Measurements from ENCODE around the gene OR2C1. TPM values are rescaled to one million over a fixed set of nuclear protein-coding genes. Genes with fewer than 3 reads are reported as not detected.

The OR2C1 gene
- total and polyA plus RNA-seq, 2 donors (not counting 1 experiment from before 2014, with no cell fraction given), result 0.52 to 0.67 TPM

- Histone ChIP-seq H3K4me2 (replicated peaks; ENCODE audit: low read depth, low read length, poor library complexity, severe bottlenecking) (no peak overlapping the region), H3K9me3 (ENCODE audit: control extremely low read depth in 1 of 3, control insufficient read depth in 2 of 3, insufficient read depth in 1 of 3, low read length in 2 of 3) (peaks cover 1 to 54% (median 25%) of the 10 kb centered on the region in 3 donors), H3K9ac (ENCODE audit: low read length) (no peak overlapping the region), H2AFZ (ENCODE audit: insufficient read depth, low read depth, low read length, poor library complexity, severe bottlenecking) (no peak overlapping the region), H3K27ac (ENCODE audit: low read length in 2 of 2) (peak overlapping the region in 1 of 2 donors; percentile 15), H3K4me1 (ENCODE audit: control insufficient read depth in 2 of 2, insufficient read depth in 2 of 2, low read length in 2 of 2) (no peaks in the 10 kb centered on the region), H3K36me3 (replicated peaks in 1 of 2; ENCODE audit: control extremely low read depth in 1 of 2, control insufficient read depth in 1 of 2, extremely low read depth in 1 of 2, insufficient read depth in 2 of 2, low read length in 1 of 2) (peaks cover 8 to 69% of the 10 kb centered on the region in 2 experiments), H3K27me3 (replicated peaks in 1 of 4; ENCODE audit: control extremely low read depth in 1 of 4, control insufficient read depth in 3 of 4, insufficient read depth in 4 of 4, low read length in 3 of 4) (no peaks in the 10 kb centered on the region), H3K4me3 (ENCODE audit: control extremely low read depth in 1 of 5, extremely low read depth in 1 of 5, insufficient read depth in 1 of 5, low read depth in 2 of 5, low read length in 4 of 5) (no peak overlapping the region), H3K79me2 (ENCODE audit: control insufficient read depth, insufficient read depth, low read length) (peaks cover 28% of the 10 kb centered on the region), H4K20me1 (ENCODE audit: control insufficient read depth, insufficient read depth, low read length, poor library complexity, severe bottlenecking) (no peaks in the 10 kb centered on the region)
- Mint-ChIP-seq H3K27me3 (no peaks in the 10 kb centered on the region), H3K27ac (no peak overlapping the region), H3K4me3 (no peak overlapping the region), H3K4me1 (peaks cover 13% of the 10 kb centered on the region), H3K9me3 (ENCODE audit: insufficient read depth) (peaks cover 12% of the 10 kb centered on the region)
- DNase-seq (no peak), ATAC-seq (ENCODE audit: low read depth) (no peak)
- ChIA-PET CTCF (no interaction called here), POLR2A (interaction anchor here (0.8 kb wide), 1 partner anchor 42 kb away, joined by 3 read pairs; no protein-coding TSS in a partner anchor)
- WGBS (ENCODE audit: insufficient coverage), result 66% methylated on average over 8 of the region's 9 CpGs
- intact Hi-C loops (cut with micrococcal nuclease), result no loop called here
- TF ChIP-seq EZH2 (IDR thresholded peaks at IDR 0.05; ENCODE audit: borderline replicate concordance, insufficient read depth, low read depth, low read length, poor library complexity, severe bottlenecking), result no peak
- TF ChIP-seq, protein P1, sequence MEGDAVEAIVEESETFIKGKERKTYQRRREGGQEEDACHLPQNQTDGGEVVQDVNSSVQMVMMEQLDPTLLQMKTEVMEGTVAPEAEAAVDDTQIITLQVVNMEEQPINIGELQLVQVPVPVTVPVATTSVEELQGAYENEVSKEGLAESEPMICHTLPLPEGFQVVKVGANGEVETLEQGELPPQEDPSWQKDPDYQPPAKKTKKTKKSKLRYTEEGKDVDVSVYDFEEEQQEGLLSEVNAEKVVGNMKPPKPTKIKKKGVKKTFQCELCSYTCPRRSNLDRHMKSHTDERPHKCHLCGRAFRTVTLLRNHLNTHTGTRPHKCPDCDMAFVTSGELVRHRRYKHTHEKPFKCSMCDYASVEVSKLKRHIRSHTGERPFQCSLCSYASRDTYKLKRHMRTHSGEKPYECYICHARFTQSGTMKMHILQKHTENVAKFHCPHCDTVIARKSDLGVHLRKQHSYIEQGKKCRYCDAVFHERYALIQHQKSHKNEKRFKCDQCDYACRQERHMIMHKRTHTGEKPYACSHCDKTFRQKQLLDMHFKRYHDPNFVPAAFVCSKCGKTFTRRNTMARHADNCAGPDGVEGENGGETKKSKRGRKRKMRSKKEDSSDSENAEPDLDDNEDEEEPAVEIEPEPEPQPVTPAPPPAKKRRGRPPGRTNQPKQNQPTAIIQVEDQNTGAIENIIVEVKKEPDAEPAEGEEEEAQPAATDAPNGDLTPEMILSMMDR (IDR thresholded peaks at IDR 0.05), result no peak
Observed at GRCh38 chr16:3389663-3390338, 34.1 kb downstream of the OR2C1 start.

DNA sequence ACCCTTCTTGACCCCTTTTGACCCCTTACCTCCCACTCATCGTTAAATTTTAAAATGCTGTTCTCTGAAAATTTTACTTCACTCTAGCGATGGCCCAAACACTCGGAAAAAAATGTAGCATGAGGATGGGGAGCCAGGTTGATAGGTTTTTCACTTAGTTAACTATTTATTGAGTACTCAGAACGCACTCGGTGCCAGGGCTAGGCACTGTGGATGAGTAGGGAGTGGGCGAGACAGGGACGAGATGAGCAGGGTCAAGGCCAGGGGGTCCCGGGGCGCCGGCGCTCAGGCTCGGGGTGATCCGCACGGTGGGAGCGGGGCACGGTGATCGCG is 44.7 kb downstream of the OR2C1 start:
- no peak for TF ChIP-seq EZH2 (IDR thresholded peaks at IDR 0.05; ENCODE audit: borderline replicate concordance, insufficient read depth, low read depth, low read length, poor library complexity, severe bottlenecking)
- TF ChIP-seq, protein P1 (IDR thresholded peaks at IDR 0.05), result no peak
- peak overlapping the region; percentile 59 to 84 (median 76) for H3K4me3 ChIP-seq (ENCODE audit: control extremely low read depth in 1 of 5, extremely low read depth in 1 of 5, insufficient read depth in 1 of 5, low read depth in 2 of 5, low read length in 4 of 5)
- H3K4me1 ChIP-seq (ENCODE audit: control insufficient read depth in 2 of 2, insufficient read depth in 2 of 2, low read length in 2 of 2), result peaks cover 11 to 23% of the 10 kb centered on the region in 2 donors
- H3K36me3 ChIP-seq (replicated peaks in 1 of 2; ENCODE audit: control extremely low read depth in 1 of 2, control insufficient read depth in 1 of 2, extremely low read depth in 1 of 2, insufficient read depth in 2 of 2, low read length in 1 of 2), result peaks cover 11 to 35% of the 10 kb centered on the region in 2 experiments
- Mint-ChIP-seq H3K4me3 (peak overlapping the region; percentile 98), H3K4me1 (peaks cover 50% of the 10 kb centered on the region), H3K9me3 (ENCODE audit: insufficient read depth) (peaks cover 7% of the 10 kb centered on the region), H3K27me3 (no peaks in the 10 kb centered on the region), H3K27ac (peak overlapping the region; percentile 76)
- under 1% methylated on average over 15 of the region's 18 CpGs for WGBS (ENCODE audit: insufficient coverage)
- ChIA-PET CTCF (interaction anchor here (0.5 to 1.7 kb wide), 6 partner anchors 10 to 129 kb away, joined by 3 to 7 read pairs (median 5); partner anchors contain the start of genes NAA60 and ZNF597), POLR2A (interaction anchor here (0.5 to 1.8 kb wide), 8 partner anchors 10 to 266 kb away, joined by 3 to 13 read pairs (median 7); partner anchors contain the start of genes NAA60, ZNF213, ZNF263 and ZNF597)
- ATAC-seq (ENCODE audit: low read depth) (no peak), DNase-seq (no peak)
- no peaks in the 10 kb centered on the region for H3K27me3 ChIP-seq (replicated peaks in 1 of 4; ENCODE audit: control extremely low read depth in 1 of 4, control insufficient read depth in 3 of 4, insufficient read depth in 4 of 4, low read length in 3 of 4)
- H4K20me1 ChIP-seq (ENCODE audit: control insufficient read depth, insufficient read depth, low read length, poor library complexity, severe bottlenecking), result peaks cover 6% of the 10 kb centered on the region
- H3K9ac ChIP-seq (ENCODE audit: low read length), result peak overlapping the region; percentile 92
- H3K27ac ChIP-seq (ENCODE audit: low read length in 2 of 2), result peak overlapping the region in 1 of 2 donors; percentile 80
- H3K79me2 ChIP-seq (ENCODE audit: control insufficient read depth, insufficient read depth, low read length), result peaks cover 81% of the 10 kb centered on the region
- peak overlapping the region; percentile 81 for H3K4me2 ChIP-seq (replicated peaks; ENCODE audit: low read depth, low read length, poor library complexity, severe bottlenecking)
- peak overlapping the region; percentile 93 for H2AFZ ChIP-seq (ENCODE audit: insufficient read depth, low read depth, low read length, poor library complexity, severe bottlenecking)
- intact Hi-C loops (cut with micrococcal nuclease), result loop anchor here (2.0 to 5.0 kb wide), 2 partner anchors 294 to 378 kb away; partner anchors contain the start of genes HCFC1R1, THOC6 and TNFRSF12A
- H3K9me3 ChIP-seq (ENCODE audit: control extremely low read depth in 1 of 3, control insufficient read depth in 2 of 3, insufficient read depth in 1 of 3, low read length in 2 of 3), result peaks cover 5 to 22% (median 11%) of the 10 kb centered on the region in 3 donors

Measured in B cell (primary cell).